T-helper 2 cell treated with Interferon-gamma antibody and Interleukin-4, amounts not matched to agents 100 ng/mL and 5 ng/mL, for 36 hours (primary cell): ENCODE data around the gene SETD1B. TPM values are rescaled to one million over a fixed set of nuclear protein-coding genes. Genes with fewer than 3 reads are reported as not detected.

Source experiments
- total RNA-seq: library from RNA; stranded (reverse); gene quantifications from 2 replicates; pipeline ENCODE4 v1.2.3, GENCODE V29; 2022

The SETD1B gene
- total RNA-seq, 1 donor from 2014 or later = 32.7 TPM

Other genes with a start within 250 kb of the SETD1B start
- gene KDM2B, start 223.0 kb upstream of the SETD1B start, total RNA-seq = 58.2 and 60.4 TPM in 2 replicates
- gene ORAI1, start 177.5 kb upstream of the SETD1B start, total RNA-seq = 60.5 and 63.9 TPM in 2 replicates
- gene MORN3, start 134.4 kb upstream of the SETD1B start, total RNA-seq = 0.82 and 0.84 TPM in 2 replicates
- 8.5 and 8.6 TPM in 2 replicates for gene TMEM120B, start 91.3 kb upstream of the SETD1B start, total RNA-seq
- 108 and 116 TPM in 2 replicates for gene RHOF, start 10.3 kb upstream of the SETD1B start, total RNA-seq
- gene HPD, start 54.9 kb downstream of the SETD1B start, total RNA-seq = not detected in 2 replicates
- gene PSMD9, start 84.8 kb downstream of the SETD1B start, total RNA-seq = 56.2 and 66.2 TPM in 2 replicates
- 0.48 and 0.66 TPM in 2 replicates for gene CFAP251, start 114.6 kb downstream of the SETD1B start, total RNA-seq
- 7.1 and 7.3 TPM in 2 replicates for gene BCL7A, start 217.9 kb downstream of the SETD1B start, total RNA-seq